A673 (cell line): ENCODE data around the gene JAGN1. TPM values are rescaled to one million over a fixed set of nuclear protein-coding genes. Genes with fewer than 3 reads are reported as not detected.

Experiments used
- BruUV-seq: library from RNA; stranded (reverse); fragments of 400-500 nt; replicated peaks from 2 replicates; lab custom pipeline; 2021; lab: Mats Ljungman, UMichigan
- CTCF ChIA-PET: fragments of 300-600 bp; sonication (Branson Sonifier 250); formaldehyde crosslinking; loops from one replicate; lab custom pipeline; 2022; ENCODE audit warnings: antibody characterized with exemption; lab: Charles Lee
- POLR2A ChIA-PET: fragments of 300-600 bp; sonication (Branson Sonifier 250); formaldehyde crosslinking; loops from one replicate; lab custom pipeline; 2022; ENCODE audit warnings: antibody characterized with exemption; ENCODE audit not compliant: low non-redundant PET; lab: Charles Lee
- DNase-seq: peaks from one replicate; pipeline ENCODE4 v3.0.0-alpha.2; 2015; ENCODE audit warnings: low spot score
- H3K27ac ChIP-seq: fragments of 200-600 bp; sonication (generic); 2 replicates; pipeline ENCODE4 v1.5.1; 2016; ENCODE audit warnings: mixed run types, low read depth, mild to moderate bottlenecking, mixed read lengths, antibody characterized with exemption, low read length; ENCODE audit not compliant: poor library complexity, severe bottlenecking
- H3K27me3 ChIP-seq: fragments of 200-600 bp; sonication (generic); replicated peaks from 2 replicates; pipeline ENCODE4 v1.6.1; 2017; ENCODE audit warnings: mixed run types, low read depth, mild to moderate bottlenecking, mixed read lengths, antibody characterized with exemption, low read length; ENCODE audit not compliant: insufficient read depth, poor library complexity
- H3K36me3 ChIP-seq: fragments of 200-600 bp; sonication (generic); 2 replicates; pipeline ENCODE4 v1.6.1; 2016; ENCODE audit warnings: mixed run types, mild to moderate bottlenecking, mixed read lengths, antibody characterized with exemption, low read length; ENCODE audit not compliant: insufficient read depth, poor library complexity, severe bottlenecking
- H3K4me1 ChIP-seq: fragments of 200-600 bp; sonication (generic); 2 replicates; pipeline ENCODE4 v1.6.1; 2017; ENCODE audit warnings: mixed run types, mild to moderate bottlenecking, mixed read lengths, antibody characterized with exemption, low read length; ENCODE audit not compliant: insufficient read depth, poor library complexity, severe bottlenecking
- H3K4me3 ChIP-seq: fragments of 200-600 bp; sonication (generic); 2 replicates; pipeline ENCODE4 v1.5.1; 2016; ENCODE audit warnings: low read depth, mixed run types, mild to moderate bottlenecking, mixed read lengths, low read length; ENCODE audit not compliant: poor library complexity, severe bottlenecking
- H3K9me3 ChIP-seq: fragments of 200-600 bp; sonication (generic); 2 replicates; pipeline ENCODE4 v1.6.1; 2016; ENCODE audit warnings: mixed run types, low read depth, mild to moderate bottlenecking, mixed read lengths, antibody characterized with exemption, low read length; ENCODE audit not compliant: poor library complexity, severe bottlenecking
- EZH2 ChIP-seq: fragments of 200-600 bp; sonication (generic); IDR thresholded peaks from 2 replicates; pipeline ENCODE4 v1.6.1; 2017; ENCODE audit warnings: borderline replicate concordance, low read depth, mild to moderate bottlenecking, mixed read lengths, antibody characterized with exemption, low read length; ENCODE audit not compliant: poor library complexity, severe bottlenecking
- intact Hi-C: fragments of 100-400 bp; cut with micrococcal nuclease; formaldehyde crosslinking; loops from one replicate; pipeline ENCODE4 v1.10.0; 2022; ENCODE audit not compliant: unreplicated experiment
- total RNA-seq: library from RNA; stranded (reverse); gene quantifications from 2 replicates; pipeline ENCODE4 v1.2.3, GENCODE V29; 2021
- TF ChIP-seq, protein P1 (sequence below): fragments of 300-800, 200-600 bp; sonication (generic); conservative IDR thresholded peaks from 2 replicates; pipeline ENCODE4 v1.5.1; 2017; ENCODE audit warnings: low read depth, mild to moderate bottlenecking, antibody characterized with exemption, low read length, moderate library complexity, mixed read lengths

JAGN1 gene
- total RNA-seq, 1 experiment from 2014 or later, result 38.1 TPM

DNA sequence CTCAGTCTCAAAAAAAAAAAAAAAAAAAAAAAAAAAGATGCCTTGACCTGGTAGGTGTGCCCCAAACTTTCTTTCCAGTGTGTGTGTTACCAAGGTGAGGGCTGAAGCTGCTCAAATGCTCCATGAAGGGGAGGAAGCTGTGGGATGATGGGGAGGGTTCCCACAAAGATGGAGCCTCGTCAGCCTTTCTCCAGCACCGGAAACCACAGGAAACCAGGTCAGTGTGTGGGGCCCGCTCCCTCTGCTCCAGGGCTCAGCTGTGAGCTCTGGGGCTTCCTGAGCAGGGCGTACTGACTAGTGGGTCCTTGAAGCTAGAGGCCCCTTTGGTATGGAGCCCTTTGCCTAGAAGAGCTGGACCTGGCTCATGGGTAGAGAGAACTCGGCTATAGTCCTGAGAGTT lies 11.6 kb downstream of the JAGN1 start:
- intact Hi-C loops, result no loop called here
- DNase-seq, result no peak
- no peak overlapping the region for H3K27ac ChIP-seq

DNA sequence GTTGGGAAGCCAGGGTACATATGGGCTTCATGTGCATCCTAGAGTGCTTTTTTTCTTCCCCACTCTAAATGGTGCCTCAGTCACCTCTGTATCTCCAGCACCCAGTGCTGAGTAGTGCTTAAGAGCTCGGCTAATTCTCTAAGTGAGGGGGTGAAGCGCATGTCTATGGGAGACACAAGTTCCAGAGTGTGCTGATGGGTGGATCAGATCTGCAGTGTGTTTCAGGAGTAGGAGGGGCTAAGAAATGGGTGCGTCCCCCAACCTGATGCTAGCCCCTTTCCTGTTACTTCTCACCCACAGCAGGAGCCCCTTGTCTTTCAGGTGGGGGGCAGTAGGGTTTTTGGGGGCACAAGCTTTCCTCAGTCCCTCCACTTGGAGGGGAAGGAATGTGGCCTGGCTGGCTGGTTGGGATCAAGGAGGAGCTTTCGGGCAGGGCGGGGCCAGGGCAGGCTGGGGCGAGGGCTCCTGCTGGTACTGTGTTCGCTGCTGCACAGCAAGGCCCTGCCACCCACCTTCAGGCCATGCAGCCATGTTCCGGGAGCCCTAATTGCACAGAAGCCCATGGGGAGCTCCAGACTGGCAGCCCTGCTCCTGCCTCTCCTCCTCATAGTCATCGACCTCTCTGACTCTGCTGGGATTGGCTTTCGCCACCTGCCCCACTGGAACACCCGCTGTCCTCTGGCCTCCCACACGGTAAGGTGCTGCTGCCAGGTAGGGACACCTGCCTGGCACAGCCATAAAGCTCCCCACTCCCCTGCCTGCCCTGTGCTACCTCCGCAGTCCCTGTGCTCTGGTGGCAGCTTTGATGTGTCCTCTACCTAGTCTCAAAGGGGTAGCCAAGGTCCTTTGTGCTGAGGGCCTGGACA lies 12.2 kb downstream of the JAGN1 start, which contains the start of gene IL17RE:
Gene IL17RE, plus strand, starts transcription at position 477 of the 866 bp plus-strand sequence. Its CDS starts 85 bp downstream, at position 562.
- no peaks in the 10 kb centered on the region for H3K9me3 ChIP-seq
- peaks cover 13% of the 10 kb centered on the region for H3K4me1 ChIP-seq
- H3K27me3 ChIP-seq, result no peaks in the 10 kb centered on the region
- peak within 1 kb of the TSS; percentile 24 for H3K27ac ChIP-seq
- no TSS peak for BruUV-seq
- intact Hi-C loops, result no loop called here
- no peak within 1 kb of the TSS for H3K4me3 ChIP-seq
- TF ChIP-seq EZH2, result no peak
- TF ChIP-seq, protein P1, sequence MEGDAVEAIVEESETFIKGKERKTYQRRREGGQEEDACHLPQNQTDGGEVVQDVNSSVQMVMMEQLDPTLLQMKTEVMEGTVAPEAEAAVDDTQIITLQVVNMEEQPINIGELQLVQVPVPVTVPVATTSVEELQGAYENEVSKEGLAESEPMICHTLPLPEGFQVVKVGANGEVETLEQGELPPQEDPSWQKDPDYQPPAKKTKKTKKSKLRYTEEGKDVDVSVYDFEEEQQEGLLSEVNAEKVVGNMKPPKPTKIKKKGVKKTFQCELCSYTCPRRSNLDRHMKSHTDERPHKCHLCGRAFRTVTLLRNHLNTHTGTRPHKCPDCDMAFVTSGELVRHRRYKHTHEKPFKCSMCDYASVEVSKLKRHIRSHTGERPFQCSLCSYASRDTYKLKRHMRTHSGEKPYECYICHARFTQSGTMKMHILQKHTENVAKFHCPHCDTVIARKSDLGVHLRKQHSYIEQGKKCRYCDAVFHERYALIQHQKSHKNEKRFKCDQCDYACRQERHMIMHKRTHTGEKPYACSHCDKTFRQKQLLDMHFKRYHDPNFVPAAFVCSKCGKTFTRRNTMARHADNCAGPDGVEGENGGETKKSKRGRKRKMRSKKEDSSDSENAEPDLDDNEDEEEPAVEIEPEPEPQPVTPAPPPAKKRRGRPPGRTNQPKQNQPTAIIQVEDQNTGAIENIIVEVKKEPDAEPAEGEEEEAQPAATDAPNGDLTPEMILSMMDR, result no peak
- no peaks in the 10 kb centered on the region for H3K36me3 ChIP-seq
- no peak for DNase-seq
- ChIA-PET CTCF (no interaction called here), POLR2A (interaction anchor here (0.5 kb wide), 1 partner anchor 242 kb away, joined by 3 read pairs; no protein-coding TSS in a partner anchor)

More for the DNA sequence above, 11.6 kb downstream of the JAGN1 start:
- Histone ChIP-seq H3K4me3 (no peak overlapping the region), H3K27me3 (no peaks in the 10 kb centered on the region), H3K4me1 (peaks cover 13% of the 10 kb centered on the region), H3K9me3 (no peaks in the 10 kb centered on the region), H3K36me3 (no peaks in the 10 kb centered on the region)
- CTCF ChIA-PET, result no interaction called here
- POLR2A ChIA-PET, result no interaction called here
- BruUV-seq, result no TSS peak
- no peak for TF ChIP-seq EZH2
- TF ChIP-seq, protein P1, result no peak

DNA sequence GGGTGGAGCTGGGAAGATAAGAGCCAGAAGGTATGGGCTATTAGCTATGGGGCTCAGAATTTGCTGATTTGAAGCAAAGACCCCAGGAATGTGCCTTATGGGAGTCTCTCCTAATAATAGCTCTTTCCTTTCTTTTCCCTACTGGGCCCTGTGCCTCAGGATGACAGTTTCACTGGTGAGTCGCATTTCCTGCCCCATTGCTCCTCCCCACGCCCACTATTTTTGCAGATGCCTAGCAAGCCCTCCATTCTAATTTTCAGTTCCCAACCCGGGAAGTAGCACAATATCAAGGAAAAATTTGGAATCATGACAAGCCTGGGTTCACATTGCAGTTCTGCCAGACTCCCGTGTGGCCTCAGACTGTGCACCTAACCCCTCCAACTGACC lies 12.8 kb downstream of the JAGN1 start:
- no peak overlapping the region for H3K4me3 ChIP-seq
- intact Hi-C loops, result no loop called here
- H3K27ac ChIP-seq, result peak overlapping the region; percentile 24
- POLR2A ChIA-PET, result no interaction called here
- no peak for TF ChIP-seq EZH2
- TF ChIP-seq, protein P1, result no peak
- H3K9me3 ChIP-seq, result no peaks in the 10 kb centered on the region
- CTCF ChIA-PET, result no interaction called here
- no TSS peak for BruUV-seq
- H3K27me3 ChIP-seq, result no peaks in the 10 kb centered on the region
- peak; percentile 52 for DNase-seq
- peaks cover 13% of the 10 kb centered on the region for H3K4me1 ChIP-seq
- H3K36me3 ChIP-seq, result no peaks in the 10 kb centered on the region
